Pancreas (tissue), 10 donors: ENCODE results near the gene CASP5. TPM values are rescaled to one million over a fixed set of nuclear protein-coding genes. Genes with fewer than 3 reads are reported as not detected.

Experiments used
- ATAC-seq, 4 donors: fragments of 200-7000 bp; cut with Tn5 transposase; one replicate each; pipeline versions ENCODE4 v1.8.0 to v1.9.1; 2020; ENCODE audit warnings: mild to moderate bottlenecking in 4 of 4, moderate library complexity in 4 of 4
- DNase-seq, 6 donors: peaks; one replicate each; pipeline ENCODE4 v3.0.0-alpha.2; 2020
- FAIRE-seq: peaks from 2 replicates; lab custom pipeline; 2012; peaks lifted over from hg19 to GRCh38; lab: Jason Lieb, UNC
- H3K27ac ChIP-seq, 4 donors: fragments of 200-600 bp; sonication (generic); 1 replicate in 3 of 4; 2 replicates in 1 of 4; pipeline versions ENCODE4 v1.5.0 to v1.8.0; 2020
- H3K27me3 ChIP-seq, 4 donors: fragments of 200-600 bp; one replicate each; pipeline ENCODE4 v1.8.0; 2021
- H3K36me3 ChIP-seq, 3 donors: fragments of 200-600 bp; sonication (generic) in 1 of 3; one replicate each; pipeline versions ENCODE4 v1.5.0 to v1.8.0; 2020 to 2021
- H3K4me1 ChIP-seq, 3 donors: fragments of 200-600 bp; one replicate each; pipeline ENCODE4 v1.8.0; 2021
- H3K4me3 ChIP-seq, 4 donors: fragments of 200-600 bp; sonication (generic) in 2 of 4; one replicate each; pipeline versions ENCODE4 v1.5.0 to v1.8.0; 2020 to 2021
- H3K9me3 ChIP-seq, 4 donors: fragments of 200-600 bp; one replicate each; pipeline ENCODE4 v1.8.0; 2021
- CTCF ChIP-seq, 4 donors: fragments of 200-600 bp; sonication (generic) in 3 of 4; IDR thresholded peaks; one replicate each; pipeline versions ENCODE4 v1.5.0 to v1.8.0; 2021; ENCODE audit warnings: antibody characterized with exemption in 4 of 4
- whole genome bisulfite sequencing, 2 donors: extraction: QIAGEN DNeasy Blood & Tissue Kit; methylation state at CpG; one replicate each; pipeline ENCODE4 v1.1.7; 2013; 5-methylcytosine and 5-hydroxymethylcytosine counted together
- intact Hi-C, 3 donors: fragments of 100-400 bp; cut with DNase I; formaldehyde crosslinking; loops; one replicate each; pipeline versions ENCODE4 v1.11.1 to v1.14.2; 2022
- polyA plus RNA-seq, 2 donors: library from polyadenylated mRNA; stranded (reverse); fragments of 200-250 nt; gene quantifications; one replicate each; pipeline ENCODE4 v1.2.3, GENCODE V29; 2013
- total RNA-seq, 6 donors: library from RNA; stranded (reverse); fragmentation: NEBNext Ultra II Directional in 4 of 6; extraction: Animal tissue kit (Norgen Biotek cat#: 25700) in 4 of 6; gene quantifications; one replicate each; pipeline versions ENCODE4 v1.2.1 to v1.2.4, GENCODE V29; 2021 to 2023
- donor health status: healthy with polysubstance abuse.
- donor health status: DM: no; HTN: no; CAD: no; lungs with moderate emphysema.
- donor health status: DM: no; HTN: no; CAD: no.
- donor health status: control.
- donor health status: control.
- donor health status: Bipolar disorder and iron deficiency.
- donor health status: DM: yes; HTN: yes; CAD: no.
- donor health status: DM: no; HTN: no; CAD: no.
- donor health status: DM: no; HTN: no; CAD: no.
- donor health status: DM: yes; HTN: yes; CAD: no.

CASP5 gene
- total and polyA plus RNA-seq, 8 donors: 0.12 to 0.25 TPM; not detected in 6

- Histone ChIP-seq H3K4me3 (peak overlapping the region; percentile 6 to 53 (median 42)), H3K27ac (peak overlapping the region; percentile 68 to 92 (median 80)), H3K36me3 (no peaks in the 10 kb centered on the region), H3K4me1 (peaks cover 0 to 21% (median 14%) of the 10 kb centered on the region in 3 donors), H3K27me3 (no peaks in the 10 kb centered on the region), H3K9me3 (no peaks in the 10 kb centered on the region)
- no peak for TF ChIP-seq CTCF (IDR thresholded peaks at IDR 0.05)
- ATAC-seq (peak; percentile 62 to 81 (median 70)), FAIRE-seq (no peak), DNase-seq (peak; percentile 18 to 60 (median 43))
- 34 to 39% methylated on average over 16 of the region's 16 CpGs for WGBS, 2 donors
- intact Hi-C loops: no loop called here
Observed at GRCh38 chr11:104968856-104969776, 53.9 kb downstream of the CASP5 start.

GRCh38 chr11:104968355-104968855 lies 54.6 kb downstream of the CASP5 start, which contains the start of gene CASP4:
CASP4 (minus strand) TSS chr11:104968574; CDS start chr11:104968525, 49 bp downstream.
- FAIRE-seq (peak; percentile 88), DNase-seq (peak in 3 of 6 donors; percentile 19 to 33 (median 22)), ATAC-seq (peak; percentile 87 to 94 (median 88))
- intact Hi-C loops: no loop called here
- WGBS, 2 donors: 0 to 1% methylated on average over 4 of the region's 4 CpGs
- Histone ChIP-seq H3K4me3 (peak within 1 kb of the TSS; percentile 6 to 53 (median 42)), H3K36me3 (no peaks in the 10 kb centered on the region), H3K9me3 (no peaks in the 10 kb centered on the region), H3K4me1 (peaks cover 0 to 21% (median 14%) of the 10 kb centered on the region in 3 donors), H3K27me3 (no peaks in the 10 kb centered on the region), H3K27ac (peak within 1 kb of the TSS; percentile 68 to 92 (median 80))
- TF ChIP-seq CTCF (IDR thresholded peaks at IDR 0.05): no peak

- Histone ChIP-seq H3K4me1 (peaks cover 0 to 21% (median 14%) of the 10 kb centered on the region in 3 donors), H3K27ac (peak overlapping the region; percentile 68 to 92 (median 80)), H3K27me3 (no peaks in the 10 kb centered on the region), H3K4me3 (peak overlapping the region; percentile 6 to 53 (median 42)), H3K36me3 (no peaks in the 10 kb centered on the region), H3K9me3 (no peaks in the 10 kb centered on the region)
- TF ChIP-seq CTCF (IDR thresholded peaks at IDR 0.05): no peak
- FAIRE-seq (peak; percentile 65), DNase-seq (no peak), ATAC-seq (peak; percentile 37 to 65 (median 50))
- intact Hi-C loops: no loop called here
- WGBS, 2 donors: 2 to 3% methylated on average over 11 of the region's 11 CpGs
Observed at GRCh38 chr11:104967534-104968354, 55.2 kb downstream of the CASP5 start.

GRCh38 chr11:104965735-104966134 lies 57.2 kb downstream of the CASP5 start:
- Histone ChIP-seq H3K4me1 (peaks cover 0 to 21% (median 14%) of the 10 kb centered on the region in 3 donors), H3K4me3 (peak overlapping the region in 1 of 4 donors; percentile 53), H3K27ac (no peak overlapping the region), H3K36me3 (no peaks in the 10 kb centered on the region), H3K27me3 (no peaks in the 10 kb centered on the region), H3K9me3 (no peaks in the 10 kb centered on the region)
- intact Hi-C loops: no loop called here
- ATAC-seq: no peak
- 63 to 69% methylated on average over 5 of the region's 5 CpGs for WGBS, 2 donors
- TF ChIP-seq CTCF (IDR thresholded peaks at IDR 0.05): no peak
- DNase-seq: no peak
- FAIRE-seq: no peak
